Activated CD4-positive, CD25-positive, alpha-beta regulatory T cell treated with anti-CD3 and anti-CD28 coated beads, Interleukin-2, amount 50 U/mL, for 16 hours (primary cell): Measurements from ENCODE around the gene RBP3.
"Not testable (repeated sequence)": the region's sequence is repeated elsewhere in the genome, so short reads cannot be mapped to it uniquely, and the experiment has no call there.

Experiments
- DNase-seq: peaks from one replicate; pipeline ENCODE4 v3.0.0-alpha.2; 2020; ENCODE audit warnings: low read depth, low spot score

Gene RBP3

GRCh38 chr10:47372726-47373125, 24.6 kb downstream of the RBP3 start:
- DNase-seq: no peak

- no peak for DNase-seq
Observed at GRCh38 chr10:47374611-47375536, 26.7 kb downstream of the RBP3 start.

- no peak for DNase-seq
Observed at GRCh38 chr10:47376522-47377220, 28.5 kb downstream of the RBP3 start.

- DNase-seq: no peak
Observed at GRCh38 chr10:47378183-47378510, 30.0 kb downstream of the RBP3 start.

GRCh38 chr10:47378606-47379444, 30.7 kb downstream of the RBP3 start:
- no peak for DNase-seq

GRCh38 chr10:47379445-47379785, 31.3 kb downstream of the RBP3 start:
- no peak for DNase-seq

- DNase-seq: no peak
Observed at GRCh38 chr10:47379901-47380300, 31.7 kb downstream of the RBP3 start.

- no peak for DNase-seq
Observed at GRCh38 chr10:47380341-47381102, 32.4 kb downstream of the RBP3 start.

GRCh38 chr10:47381103-47381395, 32.9 kb downstream of the RBP3 start:
- DNase-seq: no peak

- no peak for DNase-seq
Observed at GRCh38 chr10:47381427-47382379, 33.5 kb downstream of the RBP3 start.

- no peak for DNase-seq
Observed at GRCh38 chr10:47383261-47384147, 35.3 kb downstream of the RBP3 start.

GRCh38 chr10:47384148-47384921, 36.2 kb downstream of the RBP3 start, which contains the start of gene ZNF488:
Gene ZNF488 (minus strand): TSS chr10:47384293. CDS start chr10:47368829, 15,464 bp downstream.
- peak; percentile 17 for DNase-seq

- not testable (repeated sequence) for DNase-seq
Observed at GRCh38 chr10:47386104-47386503, 37.9 kb downstream of the RBP3 start.

GRCh38 chr10:47388879-47389278, 40.7 kb downstream of the RBP3 start:
- no peak for DNase-seq

- DNase-seq: no peak
Observed at GRCh38 chr10:47389619-47390018, 41.5 kb downstream of the RBP3 start.

- DNase-seq: no peak
Observed at GRCh38 chr10:47396311-47396717, 48.2 kb downstream of the RBP3 start.

GRCh38 chr10:47397256-47397655, 49.1 kb downstream of the RBP3 start:
- DNase-seq: no peak

GRCh38 chr10:47400251-47400650, 52.1 kb downstream of the RBP3 start:
- no peak for DNase-seq

- no peak for DNase-seq
Observed at GRCh38 chr10:47400786-47401185, 52.6 kb downstream of the RBP3 start.
